ENCODE data around the gene SUSD1. TPM values are rescaled to one million over a fixed set of nuclear protein-coding genes. Genes with fewer than 3 reads are reported as not detected.

Gene SUSD1
- total and polyA plus RNA-seq, 2 of the 13 experiments (the other 11 are each of a cell fraction or from before 2014, with no cell fraction given): 25.9 to 32.3 TPM

DNA sequence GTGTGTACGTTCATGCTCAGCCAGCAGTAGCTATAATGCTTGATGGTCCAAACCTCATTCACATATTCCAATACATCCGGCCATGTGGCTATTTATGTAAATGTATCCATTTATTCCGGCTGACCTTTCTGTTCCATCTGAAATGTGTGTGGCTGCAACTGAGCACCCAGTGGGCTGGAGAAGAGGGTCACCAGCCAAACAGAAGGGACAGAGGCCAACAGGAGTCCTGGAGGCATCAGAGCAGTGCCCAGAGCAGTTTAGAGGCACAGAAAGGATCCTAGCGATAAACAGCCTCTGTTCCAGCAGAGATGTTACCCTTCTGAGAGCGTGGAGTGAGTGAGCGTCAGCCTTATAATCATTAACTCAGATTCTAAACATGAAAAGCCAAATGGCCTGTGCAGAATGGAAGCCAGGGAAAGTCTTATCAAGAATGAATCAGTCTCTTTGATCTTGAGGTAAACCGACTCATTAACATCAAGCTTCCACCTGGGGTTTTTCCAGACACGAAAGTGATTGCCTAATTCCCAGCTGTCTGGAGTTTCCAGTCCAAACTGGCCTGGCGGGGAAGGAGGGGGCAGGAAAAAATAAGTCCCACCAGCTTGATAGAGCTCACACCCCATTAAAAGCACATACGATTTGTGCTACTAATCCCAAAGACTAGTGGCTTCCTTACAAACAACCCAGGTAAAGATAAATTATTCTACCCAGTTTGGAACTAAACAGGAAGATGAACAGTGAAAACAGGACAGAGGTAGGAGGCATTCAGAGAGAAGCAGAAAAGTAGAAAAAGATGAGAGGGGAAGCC is 55.7 kb downstream of the SUSD1 start (continued):
- TF ChIP-seq, protein P1, sequence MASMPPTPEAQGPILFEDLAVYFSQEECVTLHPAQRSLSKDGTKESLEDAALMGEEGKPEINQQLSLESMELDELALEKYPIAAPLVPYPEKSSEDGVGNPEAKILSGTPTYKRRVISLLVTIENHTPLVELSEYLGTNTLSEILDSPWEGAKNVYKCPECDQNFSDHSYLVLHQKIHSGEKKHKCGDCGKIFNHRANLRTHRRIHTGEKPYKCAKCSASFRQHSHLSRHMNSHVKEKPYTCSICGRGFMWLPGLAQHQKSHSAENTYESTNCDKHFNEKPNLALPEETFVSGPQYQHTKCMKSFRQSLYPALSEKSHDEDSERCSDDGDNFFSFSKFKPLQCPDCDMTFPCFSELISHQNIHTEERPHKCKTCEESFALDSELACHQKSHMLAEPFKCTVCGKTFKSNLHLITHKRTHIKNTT (CRISPR knock-in tag; IDR thresholded peaks at IDR 0.05): no peak
- TF ChIP-seq ZNF550 (CRISPR knock-in tag; IDR thresholded peaks at IDR 0.05; ENCODE audit: borderline replicate concordance) (no peak), ZNF792 (CRISPR knock-in tag; IDR thresholded peaks at IDR 0.05) (peak; percentile 93), BORCS8-MEF2B (CRISPR knock-in tag; IDR thresholded peaks at IDR 0.05) (peak; percentile 63), TEAD3 (CRISPR knock-in tag; optimal IDR thresholded peaks at IDR 0.05; ENCODE audit: borderline replicate concordance) (peak; percentile 49), FOSL2 (CRISPR knock-in tag; IDR thresholded peaks at IDR 0.05) (peak; percentile 92), ZNF335 (CRISPR knock-in tag; IDR thresholded peaks at IDR 0.05) (peak; percentile 53; the same call in 1 of the 2 replicates), TOPORS (CRISPR knock-in tag; IDR thresholded peaks at IDR 0.05) (0 out of 2 replicates have a peak, but pooled peaks have one; percentile 33), CEBPG (CRISPR knock-in tag; IDR thresholded peaks at IDR 0.05) (peak; percentile 97), ZNF24 (IDR thresholded peaks at IDR 0.05) (0 out of 2 replicates have a peak, but pooled peaks have one; percentile 55), AGO2 (optimal IDR thresholded peaks at IDR 0.05; ENCODE audit: low read depth, low read length) (no peak), ZSCAN12 (CRISPR knock-in tag; IDR thresholded peaks at IDR 0.05) (0 out of 2 replicates have a peak, but pooled peaks have one; percentile 20), ASH2L (IDR thresholded peaks at IDR 0.05; ENCODE audit: insufficient read length, low read depth, low read length) (peak; percentile 76), ZNF331 (CRISPR knock-in tag; IDR thresholded peaks at IDR 0.05) (peak; percentile 86)
- TF ChIP-seq, protein P2, sequence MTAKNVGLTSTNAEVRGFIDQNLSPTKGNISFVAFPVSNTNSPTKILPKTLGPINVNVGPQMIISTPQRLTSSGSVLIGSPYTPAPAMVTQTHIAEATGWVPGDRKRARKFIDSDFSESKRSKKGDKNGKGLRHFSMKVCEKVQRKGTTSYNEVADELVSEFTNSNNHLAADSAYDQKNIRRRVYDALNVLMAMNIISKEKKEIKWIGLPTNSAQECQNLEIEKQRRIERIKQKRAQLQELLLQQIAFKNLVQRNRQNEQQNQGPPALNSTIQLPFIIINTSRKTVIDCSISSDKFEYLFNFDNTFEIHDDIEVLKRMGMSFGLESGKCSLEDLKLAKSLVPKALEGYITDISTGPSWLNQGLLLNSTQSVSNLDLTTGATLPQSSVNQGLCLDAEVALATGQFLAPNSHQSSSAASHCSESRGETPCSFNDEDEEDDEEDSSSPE (CRISPR knock-in tag; IDR thresholded peaks at IDR 0.05): 0 out of 2 replicates have a peak, but pooled peaks have one; percentile 22
- TF ChIP-seq, protein P3, sequence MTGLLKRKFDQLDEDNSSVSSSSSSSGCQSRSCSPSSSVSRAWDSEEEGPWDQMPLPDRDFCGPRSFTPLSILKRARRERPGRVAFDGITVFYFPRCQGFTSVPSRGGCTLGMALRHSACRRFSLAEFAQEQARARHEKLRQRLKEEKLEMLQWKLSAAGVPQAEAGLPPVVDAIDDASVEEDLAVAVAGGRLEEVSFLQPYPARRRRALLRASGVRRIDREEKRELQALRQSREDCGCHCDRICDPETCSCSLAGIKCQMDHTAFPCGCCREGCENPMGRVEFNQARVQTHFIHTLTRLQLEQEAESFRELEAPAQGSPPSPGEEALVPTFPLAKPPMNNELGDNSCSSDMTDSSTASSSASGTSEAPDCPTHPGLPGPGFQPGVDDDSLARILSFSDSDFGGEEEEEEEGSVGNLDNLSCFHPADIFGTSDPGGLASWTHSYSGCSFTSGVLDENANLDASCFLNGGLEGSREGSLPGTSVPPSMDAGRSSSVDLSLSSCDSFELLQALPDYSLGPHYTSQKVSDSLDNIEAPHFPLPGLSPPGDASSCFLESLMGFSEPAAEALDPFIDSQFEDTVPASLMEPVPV (CRISPR knock-in tag; IDR thresholded peaks at IDR 0.05): 0 out of 2 replicates have a peak, but pooled peaks have one; percentile 58
- TF ChIP-seq, protein P4, sequence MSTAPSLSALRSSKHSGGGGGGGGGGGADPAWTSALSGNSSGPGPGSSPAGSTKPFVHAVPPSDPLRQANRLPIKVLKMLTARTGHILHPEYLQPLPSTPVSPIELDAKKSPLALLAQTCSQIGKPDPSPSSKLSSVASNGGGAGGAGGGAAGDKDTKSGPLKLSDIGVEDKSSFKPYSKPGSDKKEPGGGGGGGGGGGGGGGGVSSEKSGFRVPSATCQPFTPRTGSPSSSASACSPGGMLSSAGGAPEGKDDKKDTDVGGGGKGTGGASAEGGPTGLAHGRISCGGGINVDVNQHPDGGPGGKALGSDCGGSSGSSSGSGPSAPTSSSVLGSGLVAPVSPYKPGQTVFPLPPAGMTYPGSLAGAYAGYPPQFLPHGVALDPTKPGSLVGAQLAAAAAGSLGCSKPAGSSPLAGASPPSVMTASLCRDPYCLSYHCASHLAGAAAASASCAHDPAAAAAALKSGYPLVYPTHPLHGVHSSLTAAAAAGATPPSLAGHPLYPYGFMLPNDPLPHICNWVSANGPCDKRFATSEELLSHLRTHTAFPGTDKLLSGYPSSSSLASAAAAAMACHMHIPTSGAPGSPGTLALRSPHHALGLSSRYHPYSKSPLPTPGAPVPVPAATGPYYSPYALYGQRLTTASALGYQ (CRISPR knock-in tag; IDR thresholded peaks at IDR 0.05): peak; percentile 68; the same call in 1 of the 2 replicates
- TF ChIP-seq, protein P5, sequence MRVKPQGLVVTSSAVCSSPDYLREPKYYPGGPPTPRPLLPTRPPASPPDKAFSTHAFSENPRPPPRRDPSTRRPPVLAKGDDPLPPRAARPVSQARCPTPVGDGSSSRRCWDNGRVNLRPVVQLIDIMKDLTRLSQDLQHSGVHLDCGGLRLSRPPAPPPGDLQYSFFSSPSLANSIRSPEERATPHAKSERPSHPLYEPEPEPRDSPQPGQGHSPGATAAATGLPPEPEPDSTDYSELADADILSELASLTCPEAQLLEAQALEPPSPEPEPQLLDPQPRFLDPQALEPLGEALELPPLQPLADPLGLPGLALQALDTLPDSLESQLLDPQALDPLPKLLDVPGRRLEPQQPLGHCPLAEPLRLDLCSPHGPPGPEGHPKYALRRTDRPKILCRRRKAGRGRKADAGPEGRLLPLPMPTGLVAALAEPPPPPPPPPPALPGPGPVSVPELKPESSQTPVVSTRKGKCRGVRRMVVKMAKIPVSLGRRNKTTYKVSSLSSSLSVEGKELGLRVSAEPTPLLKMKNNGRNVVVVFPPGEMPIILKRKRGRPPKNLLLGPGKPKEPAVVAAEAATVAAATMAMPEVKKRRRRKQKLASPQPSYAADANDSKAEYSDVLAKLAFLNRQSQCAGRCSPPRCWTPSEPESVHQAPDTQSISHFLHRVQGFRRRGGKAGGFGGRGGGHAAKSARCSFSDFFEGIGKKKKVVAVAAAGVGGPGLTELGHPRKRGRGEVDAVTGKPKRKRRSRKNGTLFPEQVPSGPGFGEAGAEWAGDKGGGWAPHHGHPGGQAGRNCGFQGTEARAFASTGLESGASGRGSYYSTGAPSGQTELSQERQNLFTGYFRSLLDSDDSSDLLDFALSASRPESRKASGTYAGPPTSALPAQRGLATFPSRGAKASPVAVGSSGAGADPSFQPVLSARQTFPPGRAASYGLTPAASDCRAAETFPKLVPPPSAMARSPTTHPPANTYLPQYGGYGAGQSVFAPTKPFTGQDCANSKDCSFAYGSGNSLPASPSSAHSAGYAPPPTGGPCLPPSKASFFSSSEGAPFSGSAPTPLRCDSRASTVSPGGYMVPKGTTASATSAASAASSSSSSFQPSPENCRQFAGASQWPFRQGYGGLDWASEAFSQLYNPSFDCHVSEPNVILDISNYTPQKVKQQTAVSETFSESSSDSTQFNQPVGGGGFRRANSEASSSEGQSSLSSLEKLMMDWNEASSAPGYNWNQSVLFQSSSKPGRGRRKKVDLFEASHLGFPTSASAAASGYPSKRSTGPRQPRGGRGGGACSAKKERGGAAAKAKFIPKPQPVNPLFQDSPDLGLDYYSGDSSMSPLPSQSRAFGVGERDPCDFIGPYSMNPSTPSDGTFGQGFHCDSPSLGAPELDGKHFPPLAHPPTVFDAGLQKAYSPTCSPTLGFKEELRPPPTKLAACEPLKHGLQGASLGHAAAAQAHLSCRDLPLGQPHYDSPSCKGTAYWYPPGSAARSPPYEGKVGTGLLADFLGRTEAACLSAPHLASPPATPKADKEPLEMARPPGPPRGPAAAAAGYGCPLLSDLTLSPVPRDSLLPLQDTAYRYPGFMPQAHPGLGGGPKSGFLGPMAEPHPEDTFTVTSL (CRISPR knock-in tag; IDR thresholded peaks at IDR 0.05; ENCODE audit: borderline replicate concordance): peak; percentile 80; the same call in 1 of the 2 replicates

All from HepG2 (cell line).